Retinal pigment epithelial cell (primary cell): ENCODE measurements around the gene P3H4.

ENCODE experiments used
- DNase-seq: peaks from one replicate; pipeline ENCODE4 v3.0.0-alpha.2; 2010; ENCODE audit warnings: low read depth
- H3K4me3 ChIP-seq: 2 replicates; pipeline ENCODE4 v1.5.1; 2011; ENCODE audit warnings: mild to moderate bottlenecking, low read length, control low read depth, moderate library complexity
- TF ChIP-seq, protein P1 (sequence below): conservative IDR thresholded peaks from 2 replicates; pipeline ENCODE4 v1.5.1; 2011; ENCODE audit warnings: low read depth, low read length, control low read depth, inconsistent platforms

The P3H4 gene

GRCh38 chr17:41796121-41796895 lies 15.4 kb downstream of the P3H4 start:
- TF ChIP-seq, protein P1, sequence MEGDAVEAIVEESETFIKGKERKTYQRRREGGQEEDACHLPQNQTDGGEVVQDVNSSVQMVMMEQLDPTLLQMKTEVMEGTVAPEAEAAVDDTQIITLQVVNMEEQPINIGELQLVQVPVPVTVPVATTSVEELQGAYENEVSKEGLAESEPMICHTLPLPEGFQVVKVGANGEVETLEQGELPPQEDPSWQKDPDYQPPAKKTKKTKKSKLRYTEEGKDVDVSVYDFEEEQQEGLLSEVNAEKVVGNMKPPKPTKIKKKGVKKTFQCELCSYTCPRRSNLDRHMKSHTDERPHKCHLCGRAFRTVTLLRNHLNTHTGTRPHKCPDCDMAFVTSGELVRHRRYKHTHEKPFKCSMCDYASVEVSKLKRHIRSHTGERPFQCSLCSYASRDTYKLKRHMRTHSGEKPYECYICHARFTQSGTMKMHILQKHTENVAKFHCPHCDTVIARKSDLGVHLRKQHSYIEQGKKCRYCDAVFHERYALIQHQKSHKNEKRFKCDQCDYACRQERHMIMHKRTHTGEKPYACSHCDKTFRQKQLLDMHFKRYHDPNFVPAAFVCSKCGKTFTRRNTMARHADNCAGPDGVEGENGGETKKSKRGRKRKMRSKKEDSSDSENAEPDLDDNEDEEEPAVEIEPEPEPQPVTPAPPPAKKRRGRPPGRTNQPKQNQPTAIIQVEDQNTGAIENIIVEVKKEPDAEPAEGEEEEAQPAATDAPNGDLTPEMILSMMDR: no peak
- DNase-seq: no peak
- no peak overlapping the region for H3K4me3 ChIP-seq

DNA sequence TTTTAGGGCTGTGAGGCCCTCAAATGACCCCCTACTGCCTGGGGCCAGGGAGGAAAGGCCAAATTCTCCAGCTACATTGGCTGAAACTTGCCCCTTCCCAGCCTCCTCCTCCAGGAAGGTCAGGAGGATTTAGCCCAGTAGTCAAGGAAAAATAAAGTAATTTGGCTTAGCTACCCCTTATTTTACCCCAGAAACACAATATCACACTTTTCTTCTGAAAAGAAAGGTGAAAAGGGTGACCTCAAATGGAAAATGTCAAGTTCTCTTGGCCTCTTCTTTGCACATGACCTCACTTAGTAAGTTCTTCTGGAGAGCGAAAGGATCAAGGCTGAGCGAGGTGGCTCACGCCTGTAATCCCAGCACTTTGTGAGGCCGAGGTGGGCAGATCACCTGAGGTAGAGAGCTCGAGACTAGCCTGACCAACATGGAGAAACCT lies 17.2 kb downstream of the P3H4 start:
- no peak for DNase-seq
- H3K4me3 ChIP-seq: no peak overlapping the region
- TF ChIP-seq, protein P1: no peak

- H3K4me3 ChIP-seq: no peak overlapping the region
- DNase-seq: no peak
- TF ChIP-seq, protein P1: no peak
These were observed 17.8 kb downstream of the P3H4 start for GRCh38 chr17:41793784-41794539.

DNA sequence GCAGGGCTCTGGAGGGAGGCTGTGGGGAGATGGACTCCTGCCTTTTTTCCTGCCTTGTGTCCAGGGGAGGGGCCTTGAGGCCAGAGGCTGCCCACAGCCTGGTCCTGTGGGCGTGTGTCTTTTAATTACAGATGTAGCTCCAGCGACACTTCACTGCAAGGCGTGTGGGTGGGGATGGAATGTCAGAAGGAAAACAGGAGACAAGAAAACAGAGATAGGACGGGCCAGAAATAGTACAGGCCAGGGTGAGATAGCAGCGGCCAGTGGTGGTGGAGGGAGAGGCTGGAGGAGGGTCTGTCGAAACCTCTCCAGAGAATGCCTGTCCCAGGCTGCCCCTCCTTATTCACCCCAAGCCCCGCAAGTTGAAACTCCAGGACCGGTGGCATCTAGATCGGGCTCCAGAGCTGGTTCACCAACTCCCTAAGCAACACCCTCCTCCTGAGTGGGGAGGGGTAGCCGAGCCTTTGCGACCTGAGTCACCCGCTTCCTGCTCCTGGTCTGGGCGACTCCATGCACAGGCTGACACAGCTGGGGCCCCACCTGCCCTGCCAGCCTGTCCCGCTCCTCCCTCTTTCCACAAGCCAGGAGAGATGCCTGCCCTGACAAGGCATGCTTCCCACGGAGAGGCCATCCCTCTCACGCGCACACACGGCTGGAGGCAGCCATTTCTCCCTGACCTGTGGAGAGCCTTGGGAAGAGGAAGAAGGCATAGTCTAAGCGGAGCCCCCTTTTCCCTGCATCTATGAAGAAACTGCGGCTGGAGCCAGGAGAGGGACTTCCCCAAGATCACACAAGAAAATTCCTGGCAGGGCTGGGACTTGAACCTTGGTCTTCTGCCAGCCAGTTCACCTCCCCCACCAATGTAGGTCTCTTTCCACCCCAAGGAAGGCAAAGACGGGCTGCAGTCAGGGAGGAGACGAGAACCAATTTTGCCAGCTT lies 18.6 kb downstream of the P3H4 start:
- H3K4me3 ChIP-seq: peak overlapping the region; percentile 11
- TF ChIP-seq, protein P1: no peak

GRCh38 chr17:41787021-41787418 lies 24.7 kb downstream of the P3H4 start:
- TF ChIP-seq, protein P1: no peak
- H3K4me3 ChIP-seq: no peak overlapping the region
- DNase-seq: no peak

More for the DNA sequence above, 18.6 kb downstream of the P3H4 start:
- no peak for DNase-seq

DNA sequence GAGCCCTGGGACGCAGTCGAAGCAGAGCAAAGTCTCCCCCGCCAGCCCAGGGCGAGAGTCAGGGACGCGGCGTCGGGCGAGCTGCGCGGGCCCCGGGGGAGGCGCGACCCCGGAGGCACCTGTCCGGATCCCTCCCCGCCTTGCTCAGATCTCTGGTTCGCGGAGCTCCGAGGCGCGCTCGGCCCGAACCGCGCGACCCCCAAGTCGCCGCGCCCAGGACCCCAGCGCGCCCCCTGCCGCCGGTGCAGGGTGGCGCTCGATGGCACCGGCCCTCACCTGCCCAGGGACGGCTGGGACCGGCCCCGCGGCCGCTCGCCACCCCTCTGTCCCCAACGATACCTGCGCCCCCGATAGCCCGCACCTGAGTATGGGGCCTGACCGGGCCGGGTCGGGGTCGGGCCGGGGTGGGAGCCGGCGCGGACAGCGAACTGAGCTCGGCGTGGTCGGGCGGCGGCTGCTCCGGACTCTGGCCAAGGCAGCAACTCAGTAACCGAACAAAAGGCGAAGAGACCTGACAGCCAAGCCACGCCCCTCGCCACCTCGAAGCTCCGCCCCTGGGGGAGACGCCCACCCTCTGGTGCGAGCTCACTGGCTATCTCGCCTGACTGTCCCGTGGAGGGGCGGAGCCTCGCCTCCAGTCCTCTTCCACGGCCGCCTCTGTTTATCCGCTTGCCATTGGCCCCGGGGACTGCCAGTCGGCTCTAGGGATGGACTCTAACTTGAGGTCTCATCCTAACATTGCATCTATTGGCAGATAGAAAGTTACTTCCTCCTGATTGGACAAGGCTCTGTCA lies 25.3 kb downstream of the P3H4 start, which contains the start of gene JUP:
Gene JUP (minus strand): TSS at position 485 of the 794 bp plus-strand sequence. CDS start 14,857 bp downstream, outside the sequence.
- TF ChIP-seq, protein P1: no peak
- peak; percentile 98 for DNase-seq
- peak within 1 kb of the TSS; percentile 65 for H3K4me3 ChIP-seq
